DMS 273 treated with DMSO at 0.1 percent for 48 hours (cell line): ENCODE data around the gene TBXT.
"Not testable (repeated sequence)": the region's sequence is repeated elsewhere in the genome, so short reads cannot be mapped to it uniquely, and the experiment has no call there.

Source experiments
- DNase-seq: peaks from one replicate; lab custom pipeline; 2025; lab: John Stamatoyannopoulos, UW

Gene TBXT

GRCh38 chr6:166167801-166168615, at the start of gene TBXT:
TSS of gene TBXT (minus strand) at chr6:166167851. CDS start at chr6:166167591, 260 bp downstream.
- no peak for DNase-seq

- no peak for DNase-seq
Observed at GRCh38 chr6:166207284-166207561, 39.6 kb upstream of the TBXT start.

- DNase-seq: no peak
Observed at GRCh38 chr6:166206510-166207283, 39.0 kb upstream of the TBXT start.

GRCh38 chr6:166206066-166206465, 38.4 kb upstream of the TBXT start:
- no peak for DNase-seq

GRCh38 chr6:166204852-166205650, 37.4 kb upstream of the TBXT start:
- no peak for DNase-seq

GRCh38 chr6:166203641-166204222, 36.1 kb upstream of the TBXT start:
- no peak for DNase-seq

- no peak for DNase-seq
Observed at GRCh38 chr6:166203003-166203640, 35.5 kb upstream of the TBXT start.

- DNase-seq: no peak
Observed at GRCh38 chr6:166202321-166202733, 34.7 kb upstream of the TBXT start.

GRCh38 chr6:166201878-166202277, 34.2 kb upstream of the TBXT start:
- no peak for DNase-seq

- DNase-seq: no peak
Observed at GRCh38 chr6:166197361-166197760, 29.7 kb upstream of the TBXT start.

GRCh38 chr6:166195860-166196238, 28.2 kb upstream of the TBXT start:
- no peak for DNase-seq

GRCh38 chr6:166194914-166195859, 27.5 kb upstream of the TBXT start:
- no peak for DNase-seq

- DNase-seq: no peak
Observed at GRCh38 chr6:166192557-166192956, 24.9 kb upstream of the TBXT start.

- DNase-seq: no peak
Observed at GRCh38 chr6:166192136-166192535, 24.5 kb upstream of the TBXT start.

GRCh38 chr6:166179704-166180103, 12.1 kb upstream of the TBXT start:
- DNase-seq: no peak

GRCh38 chr6:166176106-166176505, 8.5 kb upstream of the TBXT start:
- no peak for DNase-seq

GRCh38 chr6:166175093-166175492, 7.4 kb upstream of the TBXT start:
- DNase-seq: not testable (repeated sequence)

GRCh38 chr6:166174031-166174430, 6.4 kb upstream of the TBXT start:
- no peak for DNase-seq

- no peak for DNase-seq
Observed at GRCh38 chr6:166173281-166173951, 5.8 kb upstream of the TBXT start.

GRCh38 chr6:166172546-166172945, 4.9 kb upstream of the TBXT start:
- DNase-seq: no peak
